GM19328 (cell line): ENCODE measurements around the gene PIK3CB.
A peak's percentile ranks its signal among the peaks of the same experiment; 100 is the strongest.
"Not testable (repeated sequence)": the region's sequence is repeated elsewhere in the genome, so short reads cannot be mapped to it uniquely, and the experiment has no call there.

ENCODE experiments used
- ATAC-seq: cut with Tn5 transposase; IDR thresholded peaks from one replicate; pipeline ENCODE4 v1.9.1; 2021; ENCODE audit warnings: mild to moderate bottlenecking, moderate library complexity; ENCODE audit not compliant: unreplicated experiment

The PIK3CB gene

GRCh38 chr3:138848696-138849095, 14.0 kb upstream of the PIK3CB start:
- no peak for ATAC-seq

GRCh38 chr3:138846824-138847223, 12.1 kb upstream of the PIK3CB start:
- ATAC-seq, result not testable (repeated sequence)

- ATAC-seq, result no peak
Observed at GRCh38 chr3:138846262-138846791, 11.6 kb upstream of the PIK3CB start.

GRCh38 chr3:138845771-138846173, 11.0 kb upstream of the PIK3CB start:
- no peak for ATAC-seq

GRCh38 chr3:138845181-138845601, 10.5 kb upstream of the PIK3CB start:
- no peak for ATAC-seq

- peak; percentile 73 for ATAC-seq
Observed at GRCh38 chr3:138842483-138843188, 7.9 kb upstream of the PIK3CB start.

GRCh38 chr3:138838385-138838784, 3.7 kb upstream of the PIK3CB start:
- ATAC-seq, result not testable (repeated sequence)

GRCh38 chr3:138835846-138836245, 1.1 kb upstream of the PIK3CB start:
- not testable (repeated sequence) for ATAC-seq

- peak; percentile 1 for ATAC-seq
Observed at GRCh38 chr3:138835397-138835757, 649 bp upstream of the PIK3CB start.

GRCh38 chr3:138833899-138834595, 681 bp downstream of the PIK3CB start:
- peak; percentile 42 for ATAC-seq

- ATAC-seq, result not testable (repeated sequence)
Observed at GRCh38 chr3:138832473-138833057, 2.2 kb downstream of the PIK3CB start.

GRCh38 chr3:138829886-138830510, 4.7 kb downstream of the PIK3CB start:
- ATAC-seq, result no peak

- ATAC-seq, result no peak
Observed at GRCh38 chr3:138829097-138829496, 5.6 kb downstream of the PIK3CB start.

- ATAC-seq, result no peak
Observed at GRCh38 chr3:138827222-138827621, 7.5 kb downstream of the PIK3CB start.

- ATAC-seq, result no peak
Observed at GRCh38 chr3:138825336-138825735, 9.4 kb downstream of the PIK3CB start.

- no peak for ATAC-seq
Observed at GRCh38 chr3:138824114-138824506, 10.6 kb downstream of the PIK3CB start.

- not testable (repeated sequence) for ATAC-seq
Observed at GRCh38 chr3:138820379-138820778, 14.3 kb downstream of the PIK3CB start.

- ATAC-seq, result no peak
Observed at GRCh38 chr3:138818185-138818860, 16.4 kb downstream of the PIK3CB start.

- ATAC-seq, result no peak
Observed at GRCh38 chr3:138817695-138818094, 17.0 kb downstream of the PIK3CB start.

GRCh38 chr3:138812806-138813205, 21.9 kb downstream of the PIK3CB start:
- no peak for ATAC-seq
